CD4-positive, alpha-beta T cell (primary cell): ENCODE results near the gene SYTL5. TPM values are rescaled to one million over a fixed set of nuclear protein-coding genes. Genes with fewer than 3 reads are reported as not detected.

ENCODE experiments used
- ATAC-seq: fragments of 200-7000 bp; cut with Tn5 transposase; one replicate; pipeline ENCODE4 v1.10.0; 2022; ENCODE audit warnings: mild to moderate bottlenecking; ENCODE audit not compliant: poor library complexity
- CTCF ChIA-PET: fragments of 350-600 bp; sonication (Branson Sonifier 250); formaldehyde crosslinking; loops from one replicate; lab custom pipeline; 2021; ENCODE audit warnings: antibody characterized with exemption, inconsistent platforms; lab: Charles Lee
- POLR2A ChIA-PET: fragments of 350-600 bp; sonication (Branson Sonifier 250); formaldehyde crosslinking; loops from one replicate; lab custom pipeline; 2021; ENCODE audit warnings: antibody characterized with exemption, inconsistent platforms; lab: Charles Lee
- DNase-seq, 14 experiments: peaks; one replicate each; pipeline ENCODE4 v3.0.0-alpha.2; 2013 to 2020; ENCODE audit warnings: mixed read lengths in 2 of 14
- H3K27ac ChIP-seq, 2 donors: one replicate each; pipeline versions ENCODE4 v1.5.1 to v1.7.0; 2013; ENCODE audit warnings: low read length in 2 of 2, low read depth in 1 of 2, mild to moderate bottlenecking in 1 of 2
- H3K27me3 ChIP-seq, 2 experiments: 1 replicate in 1 of 2; 2 replicates in 1 of 2; pipeline versions ENCODE4 v1.6.1 to v1.7.0; 2013; ENCODE audit warnings: low read length in 2 of 2, control low read depth in 1 of 2, mild to moderate bottlenecking in 1 of 2, moderate library complexity in 1 of 2; ENCODE audit not compliant: insufficient read depth in 2 of 2, control insufficient read depth in 1 of 2
- H3K36me3 ChIP-seq: one replicate; pipeline ENCODE4 v1.6.1; 2013; ENCODE audit warnings: low read length, control low read depth; ENCODE audit not compliant: insufficient read depth
- H3K4me1 ChIP-seq: one replicate; pipeline ENCODE4 v1.6.1; 2013; ENCODE audit warnings: low read length, control low read depth; ENCODE audit not compliant: insufficient read depth
- H3K4me3 ChIP-seq: one replicate; pipeline ENCODE4 v1.5.1; 2013; ENCODE audit warnings: mild to moderate bottlenecking, low read length, moderate library complexity
- H3K9me3 ChIP-seq, 2 experiments: 1 replicate in 1 of 2; 2 replicates in 1 of 2; pipeline versions ENCODE4 v1.6.1 to v1.7.0; 2013; ENCODE audit warnings: low read length in 2 of 2, mild to moderate bottlenecking in 2 of 2, control low read depth in 1 of 2, moderate library complexity in 1 of 2; ENCODE audit not compliant: control insufficient read depth in 1 of 2, insufficient read depth in 1 of 2
- H3K27ac Mint-ChIP-seq: one replicate; pipeline ENCODE4 v1.8.0; 2020; ENCODE audit warnings: mixed read lengths
- H3K27me3 Mint-ChIP-seq: one replicate; pipeline ENCODE4 v1.8.0; 2021; ENCODE audit warnings: mixed read lengths
- H3K36me3 Mint-ChIP-seq: one replicate; pipeline ENCODE4 v1.8.0; 2021; ENCODE audit warnings: low read depth, mixed read lengths
- H3K4me1 Mint-ChIP-seq: one replicate; pipeline ENCODE4 v1.8.0; 2021; ENCODE audit warnings: low read depth, mixed read lengths
- H3K4me3 Mint-ChIP-seq: one replicate; pipeline ENCODE4 v1.8.0; 2020; ENCODE audit warnings: mild to moderate bottlenecking, mixed read lengths
- H3K9me3 Mint-ChIP-seq: one replicate; pipeline ENCODE4 v1.8.0; 2020; ENCODE audit warnings: mixed read lengths
- CTCF ChIP-seq: fragments of 200-600 bp; IDR thresholded peaks from one replicate; pipeline ENCODE4 v1.8.0; 2022; ENCODE audit warnings: antibody characterized with exemption, mild to moderate bottlenecking
- intact Hi-C, 2 experiments: fragments of 100-400 bp; cut with DNase I in 1 of 2; cut with micrococcal nuclease in 1 of 2; formaldehyde crosslinking; loops; one replicate each; pipeline versions ENCODE4 v1.15.1 to v1.9.0; 2023 to 2025; cut with DNase I, micrococcal nuclease
- microRNA-seq: library from miRNA; unstranded; fragments of <30 nt; microRNA quantifications from one replicate; pipeline ENCODE4 v1.2.0, GENCODE V29; 2021; ENCODE audit warnings: borderline microRNAs expressed, borderline replicate concordance
- total RNA-seq, 174 experiments: library from RNA in 2 of 174; stranded (reverse) in 2 of 174; gene quantifications; one replicate each; pipeline ENCODE4 v1.2.3 and lab custom pipeline; 2021 to 2026

The SYTL5 gene
- total RNA-seq, 2 experiments from 2014 or later = not detected

- ATAC-seq = no peak
- Histone ChIP-seq H3K27ac (no peak overlapping the region), H3K36me3 (no peaks in the 10 kb centered on the region), H3K4me3 (no peak overlapping the region), H3K9me3 (no peaks in the 10 kb centered on the region), H3K4me1 (no peaks in the 10 kb centered on the region), H3K27me3 (no peaks in the 10 kb centered on the region)
- H3K4me1 Mint-ChIP-seq = no peaks in the 10 kb centered on the region
- H3K27me3 Mint-ChIP-seq = no peaks in the 10 kb centered on the region
- no peaks in the 10 kb centered on the region for H3K36me3 Mint-ChIP-seq
- no peak overlapping the region for H3K27ac Mint-ChIP-seq
- no peaks in the 10 kb centered on the region for H3K9me3 Mint-ChIP-seq
- POLR2A ChIA-PET = no interaction called here
- TF ChIP-seq CTCF = no peak
- CTCF ChIA-PET = no interaction called here
- no peak for DNase-seq
- intact Hi-C loops = no loop called here
- H3K4me3 Mint-ChIP-seq = no peak overlapping the region
Observed at GRCh38 chrX:38172596-38172995, 166.2 kb downstream of the SYTL5 start.

- Histone ChIP-seq H3K4me1 (no peaks in the 10 kb centered on the region), H3K27me3 (no peaks in the 10 kb centered on the region), H3K4me3 (no peak overlapping the region), H3K27ac (no peak overlapping the region), H3K9me3 (no peaks in the 10 kb centered on the region), H3K36me3 (no peaks in the 10 kb centered on the region)
- CTCF ChIA-PET = interaction anchor here (0.9 kb wide), 1 partner anchor 9 kb away, joined by 3 read pairs; no protein-coding TSS in a partner anchor
- ATAC-seq (no peak), DNase-seq (peak in 3 of 14 experiments; percentile 0 to 14 (median 11))
- no peak overlapping the region for H3K27ac Mint-ChIP-seq
- no peaks in the 10 kb centered on the region for H3K9me3 Mint-ChIP-seq
- TF ChIP-seq CTCF = no peak
- intact Hi-C loops = no loop called here
- H3K27me3 Mint-ChIP-seq = no peaks in the 10 kb centered on the region
- POLR2A ChIA-PET = no interaction called here
- H3K4me1 Mint-ChIP-seq = no peaks in the 10 kb centered on the region
- no peaks in the 10 kb centered on the region for H3K36me3 Mint-ChIP-seq
- no peak overlapping the region for H3K4me3 Mint-ChIP-seq
Observed at GRCh38 chrX:38175139-38175538, 168.8 kb downstream of the SYTL5 start.

- no peak overlapping the region for H3K4me3 Mint-ChIP-seq
- H3K27me3 Mint-ChIP-seq = no peaks in the 10 kb centered on the region
- ATAC-seq (no peak), DNase-seq (no peak)
- Histone ChIP-seq H3K27me3 (no peaks in the 10 kb centered on the region), H3K36me3 (no peaks in the 10 kb centered on the region), H3K9me3 (no peaks in the 10 kb centered on the region), H3K4me1 (no peaks in the 10 kb centered on the region), H3K4me3 (no peak overlapping the region), H3K27ac (no peak overlapping the region)
- POLR2A ChIA-PET = no interaction called here
- H3K4me1 Mint-ChIP-seq = no peaks in the 10 kb centered on the region
- H3K36me3 Mint-ChIP-seq = no peaks in the 10 kb centered on the region
- no peaks in the 10 kb centered on the region for H3K9me3 Mint-ChIP-seq
- CTCF ChIA-PET = no interaction called here
- H3K27ac Mint-ChIP-seq = no peak overlapping the region
- no peak for TF ChIP-seq CTCF
- intact Hi-C loops = no loop called here
Observed at GRCh38 chrX:38178396-38178795, 172.0 kb downstream of the SYTL5 start.

Small RNAs within 50 kb of the gene (microRNA-seq; reads per million reads assigned to microRNA genes)
- gene MIR548AJ2 = not detected

Other genes with a start within 250 kb of the SYTL5 start
- 1 to 10 TPM; 1.6 TPM for gene CYBB, start 226.5 kb upstream of the SYTL5 start, total RNA-seq
- 10 to 100 TPM; 47.9 to 48.3 TPM for gene DYNLT3, start 159.0 kb upstream of the SYTL5 start, total RNA-seq
- not detected for gene SRPX, start 214.3 kb downstream of the SYTL5 start, total RNA-seq